ENCODE measurements around the gene CLEC4C.

- no peak for TF ChIP-seq POLR2AphosphoS5 (IDR thresholded peaks at IDR 0.05; ENCODE audit: low read depth, low read length)
- no peak for TF ChIP-seq REST (IDR thresholded peaks at IDR 0.05; ENCODE audit: insufficient read depth in 1 of 2, low read depth in 2 of 2, low read length in 2 of 2)
- TF ChIP-seq TAF1 (IDR thresholded peaks at IDR 0.05; ENCODE audit: borderline replicate concordance, insufficient read depth, low read length), result no peak
Measured at GRCh38 chr12:7788294-7788660, 41.1 kb upstream of the CLEC4C start.
